Lower lobe of right lung (tissue), 2 donors: ENCODE data around the gene SBNO1. TPM values are rescaled to one million over a fixed set of nuclear protein-coding genes. Genes with fewer than 3 reads are reported as not detected.
"Not testable (repeated sequence)": the region's sequence is repeated elsewhere in the genome, so short reads cannot be mapped to it uniquely, and the experiment has no call there.

Experiments used
- ATAC-seq, 2 donors: fragments of 200-7000 bp; cut with Tn5 transposase; one replicate each; pipeline ENCODE4 v1.9.1; 2020 to 2022; ENCODE audit warnings: mild to moderate bottlenecking in 2 of 2, moderate library complexity in 2 of 2
- DNase-seq: peaks from one replicate; pipeline ENCODE4 v3.0.0-alpha.2; 2020
- H3K27ac ChIP-seq: fragments of 200-600 bp; one replicate; pipeline ENCODE4 v1.8.0; 2022
- H3K27me3 ChIP-seq: fragments of 200-600 bp; one replicate; pipeline ENCODE4 v1.8.0; 2022; ENCODE audit warnings: low read depth
- H3K36me3 ChIP-seq: fragments of 200-600 bp; one replicate; pipeline ENCODE4 v1.8.0; 2022; ENCODE audit warnings: mild to moderate bottlenecking
- H3K4me1 ChIP-seq: fragments of 200-600 bp; one replicate; pipeline ENCODE4 v1.8.0; 2022
- H3K4me3 ChIP-seq: fragments of 200-600 bp; one replicate; pipeline ENCODE4 v1.8.0; 2022; ENCODE audit warnings: mild to moderate bottlenecking
- H3K9me3 ChIP-seq: fragments of 200-600 bp; one replicate; pipeline ENCODE4 v1.8.0; 2022
- intact Hi-C: fragments of 100-400 bp; cut with DNase I; formaldehyde crosslinking; loops from one replicate; pipeline ENCODE4 v1.11.0; 2022
- total RNA-seq: library from RNA; stranded (reverse); fragmentation: NEBNext Ultra II Directional; extraction: Animal tissue kit (Norgen Biotek cat#: 25700); gene quantifications from one replicate; pipeline ENCODE4 v1.2.1, GENCODE V29; 2021
- TF ChIP-seq, protein P1 (sequence below): fragments of 200-600 bp; IDR thresholded peaks from one replicate; pipeline ENCODE4 v1.8.0; 2022; ENCODE audit warnings: antibody characterized with exemption, mild to moderate bottlenecking
- donor health status: DM: no; HTN: yes; CAD: no; lungs with severe emphysema.

SBNO1 gene
- total RNA-seq, 1 donor from 2014 or later, result 28.2 TPM

DNA sequence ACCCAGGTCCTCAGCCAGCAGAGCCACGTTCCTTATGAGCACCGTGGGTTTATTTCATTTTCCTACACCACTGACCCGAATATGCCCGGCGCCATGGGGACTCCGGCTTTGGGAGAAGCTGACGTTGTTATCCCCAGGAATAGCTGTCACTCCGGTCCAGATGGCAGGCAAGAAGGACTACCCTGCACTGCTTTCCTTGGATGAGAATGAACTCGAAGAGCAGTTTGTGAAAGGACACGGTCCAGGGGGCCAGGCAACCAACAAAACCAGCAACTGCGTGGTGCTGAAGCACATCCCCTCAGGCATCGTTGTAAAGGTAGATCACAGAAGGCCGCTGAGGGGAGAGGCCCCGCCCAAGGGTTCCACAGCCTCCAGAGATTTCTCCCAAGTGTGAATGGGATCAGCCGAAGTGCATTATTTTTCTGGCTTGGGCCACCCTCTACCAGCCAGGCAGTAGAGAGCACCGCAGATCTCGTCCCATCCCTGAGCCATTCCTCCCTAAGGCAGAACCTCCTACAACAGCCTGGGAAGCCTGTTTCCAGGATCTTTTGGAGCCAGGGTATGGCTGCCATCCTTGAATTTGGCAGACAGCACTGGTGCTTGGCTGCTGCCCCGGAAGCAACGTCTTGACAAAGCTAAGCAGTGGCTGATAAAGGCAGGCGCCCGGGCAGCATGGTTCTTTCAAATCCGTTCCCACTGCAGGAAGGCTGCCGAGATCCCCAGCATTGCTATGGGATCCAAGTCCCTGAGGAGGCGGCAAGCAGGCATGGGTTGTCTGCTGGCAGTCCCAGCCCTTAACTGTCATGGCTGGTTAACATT is 110.8 kb downstream of the SBNO1 start:
- Histone ChIP-seq H3K27ac (no peak overlapping the region), H3K4me1 (peaks cover 16% of the 10 kb centered on the region), H3K4me3 (no peak overlapping the region), H3K9me3 (no peaks in the 10 kb centered on the region), H3K36me3 (peaks cover 64% of the 10 kb centered on the region), H3K27me3 (no peaks in the 10 kb centered on the region)
- TF ChIP-seq, protein P1, sequence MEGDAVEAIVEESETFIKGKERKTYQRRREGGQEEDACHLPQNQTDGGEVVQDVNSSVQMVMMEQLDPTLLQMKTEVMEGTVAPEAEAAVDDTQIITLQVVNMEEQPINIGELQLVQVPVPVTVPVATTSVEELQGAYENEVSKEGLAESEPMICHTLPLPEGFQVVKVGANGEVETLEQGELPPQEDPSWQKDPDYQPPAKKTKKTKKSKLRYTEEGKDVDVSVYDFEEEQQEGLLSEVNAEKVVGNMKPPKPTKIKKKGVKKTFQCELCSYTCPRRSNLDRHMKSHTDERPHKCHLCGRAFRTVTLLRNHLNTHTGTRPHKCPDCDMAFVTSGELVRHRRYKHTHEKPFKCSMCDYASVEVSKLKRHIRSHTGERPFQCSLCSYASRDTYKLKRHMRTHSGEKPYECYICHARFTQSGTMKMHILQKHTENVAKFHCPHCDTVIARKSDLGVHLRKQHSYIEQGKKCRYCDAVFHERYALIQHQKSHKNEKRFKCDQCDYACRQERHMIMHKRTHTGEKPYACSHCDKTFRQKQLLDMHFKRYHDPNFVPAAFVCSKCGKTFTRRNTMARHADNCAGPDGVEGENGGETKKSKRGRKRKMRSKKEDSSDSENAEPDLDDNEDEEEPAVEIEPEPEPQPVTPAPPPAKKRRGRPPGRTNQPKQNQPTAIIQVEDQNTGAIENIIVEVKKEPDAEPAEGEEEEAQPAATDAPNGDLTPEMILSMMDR, result no peak
- DNase-seq (no peak), ATAC-seq (no peak)
- intact Hi-C loops, result no loop called here

DNA sequence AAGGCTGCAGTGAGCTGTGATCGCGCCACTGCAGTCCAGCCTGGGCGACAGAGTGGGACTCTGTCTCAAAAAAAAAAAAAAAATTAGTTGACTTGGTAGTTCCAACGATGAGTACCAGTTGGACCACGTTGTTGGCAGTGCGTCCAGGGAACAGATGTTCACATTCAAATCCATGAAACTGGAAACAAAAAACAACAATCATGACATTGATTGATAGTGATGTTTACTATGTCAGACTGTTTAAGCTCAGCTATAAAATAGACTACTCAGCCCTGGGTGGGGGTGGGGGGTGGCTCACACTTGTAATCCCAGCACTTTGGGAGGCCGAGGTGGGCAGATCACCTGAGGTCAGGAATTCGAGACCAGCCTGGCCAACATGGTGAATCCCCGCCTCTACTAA is 112.3 kb downstream of the SBNO1 start:
- DNase-seq, intact Hi-C loops, H3K9me3 ChIP-seq, H3K4me3 ChIP-seq, ATAC-seq, H3K27me3 ChIP-seq, H3K27ac ChIP-seq: not testable (repeated sequence)
- H3K36me3 ChIP-seq, result peaks cover 49% of the 10 kb centered on the region
- peaks cover 16% of the 10 kb centered on the region for H3K4me1 ChIP-seq

DNA sequence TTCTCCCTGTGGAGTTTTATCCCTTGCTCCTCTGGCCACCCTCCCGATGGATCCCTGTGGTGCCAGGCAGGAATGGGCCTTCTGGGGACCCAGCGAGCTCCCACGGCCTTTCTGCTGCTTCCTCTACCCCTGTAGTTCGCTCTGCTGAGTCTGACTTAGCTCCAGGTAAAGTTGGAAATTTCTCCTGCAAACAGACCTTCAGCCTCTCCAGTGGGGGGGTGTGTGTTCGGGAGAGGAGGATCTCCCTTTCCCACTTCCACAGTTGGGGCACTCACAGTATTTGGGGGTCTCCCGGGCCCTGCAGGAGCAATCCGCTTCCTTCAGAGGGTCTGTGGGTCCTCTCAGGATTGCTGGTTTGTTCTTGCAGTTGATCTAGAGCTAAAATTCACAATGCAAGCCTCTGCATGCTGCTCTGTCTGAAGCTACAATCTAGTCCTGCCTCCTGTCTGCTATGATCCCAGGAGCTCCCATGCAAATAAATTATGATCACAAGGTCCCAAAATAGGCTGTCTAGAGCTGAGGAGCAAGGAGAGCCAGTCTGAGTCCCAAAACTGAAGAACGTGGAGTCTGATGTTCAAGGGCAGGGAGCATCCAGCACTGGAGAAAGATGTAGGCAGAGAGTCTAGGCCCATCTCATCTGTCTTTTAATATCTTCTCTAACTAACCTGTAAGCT is 113.1 kb downstream of the SBNO1 start:
- peaks cover 16% of the 10 kb centered on the region for H3K4me1 ChIP-seq
- ATAC-seq (no peak), DNase-seq (no peak)
- peaks cover 40% of the 10 kb centered on the region for H3K36me3 ChIP-seq
- H3K9me3 ChIP-seq, result no peaks in the 10 kb centered on the region
- intact Hi-C loops, result no loop called here
- peak overlapping the region; percentile 68 for H3K27ac ChIP-seq
- TF ChIP-seq, protein P1, result no peak
- H3K27me3 ChIP-seq, result no peaks in the 10 kb centered on the region
- no peak overlapping the region for H3K4me3 ChIP-seq

DNA sequence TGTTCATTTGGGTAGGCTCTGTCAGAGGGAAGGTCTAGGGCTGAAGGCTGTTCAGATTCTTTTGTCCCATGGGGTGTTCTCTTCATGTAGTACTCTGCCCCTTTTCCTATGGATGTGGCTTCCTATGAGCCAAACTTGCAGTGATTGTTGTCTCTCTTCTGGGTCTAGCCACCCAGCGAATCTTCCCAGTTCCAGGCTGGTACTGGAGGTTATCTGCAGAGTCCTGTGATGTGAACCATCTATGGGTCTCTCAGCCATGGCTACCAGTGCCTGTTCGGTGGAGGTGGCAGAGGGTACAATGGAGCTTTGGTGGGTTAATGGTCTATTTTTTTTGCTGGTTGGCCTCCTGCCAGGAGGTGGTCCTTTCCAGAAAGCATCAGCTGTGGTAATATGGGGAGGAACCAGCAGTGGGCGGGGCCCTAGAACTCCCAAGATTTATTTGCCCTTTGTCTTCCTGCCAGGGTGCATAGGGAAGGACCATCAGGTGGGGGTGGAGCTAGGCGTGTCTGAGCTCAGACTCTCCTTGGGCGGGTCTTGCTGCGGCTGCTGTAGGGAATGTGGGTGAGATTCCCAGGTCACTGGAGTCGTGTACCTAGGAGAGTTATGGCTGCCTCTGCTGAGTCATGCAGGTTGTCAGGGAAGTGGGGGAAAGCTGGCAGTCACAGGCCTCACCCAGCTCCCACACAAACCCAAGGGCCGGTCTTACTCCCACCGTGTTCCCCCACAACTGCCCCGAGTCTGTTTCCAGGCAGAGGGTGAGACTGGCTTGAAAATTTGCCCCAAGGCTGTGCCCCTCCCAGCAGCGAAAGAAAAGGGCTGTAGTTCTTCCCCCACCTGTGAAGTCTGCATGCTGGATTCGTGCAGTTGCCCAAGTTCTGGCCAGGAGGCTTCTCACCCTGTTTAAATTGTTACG is 113.9 kb downstream of the SBNO1 start:
- Histone ChIP-seq H3K27ac (peak overlapping the region; percentile 68), H3K36me3 (peaks cover 32% of the 10 kb centered on the region), H3K9me3 (no peaks in the 10 kb centered on the region), H3K27me3 (no peaks in the 10 kb centered on the region), H3K4me1 (peaks cover 16% of the 10 kb centered on the region), H3K4me3 (no peak overlapping the region)
- TF ChIP-seq, protein P1, result no peak
- DNase-seq, result peak; percentile 83
- ATAC-seq, result peak; percentile 80 to 82
- intact Hi-C loops, result no loop called here

DNA sequence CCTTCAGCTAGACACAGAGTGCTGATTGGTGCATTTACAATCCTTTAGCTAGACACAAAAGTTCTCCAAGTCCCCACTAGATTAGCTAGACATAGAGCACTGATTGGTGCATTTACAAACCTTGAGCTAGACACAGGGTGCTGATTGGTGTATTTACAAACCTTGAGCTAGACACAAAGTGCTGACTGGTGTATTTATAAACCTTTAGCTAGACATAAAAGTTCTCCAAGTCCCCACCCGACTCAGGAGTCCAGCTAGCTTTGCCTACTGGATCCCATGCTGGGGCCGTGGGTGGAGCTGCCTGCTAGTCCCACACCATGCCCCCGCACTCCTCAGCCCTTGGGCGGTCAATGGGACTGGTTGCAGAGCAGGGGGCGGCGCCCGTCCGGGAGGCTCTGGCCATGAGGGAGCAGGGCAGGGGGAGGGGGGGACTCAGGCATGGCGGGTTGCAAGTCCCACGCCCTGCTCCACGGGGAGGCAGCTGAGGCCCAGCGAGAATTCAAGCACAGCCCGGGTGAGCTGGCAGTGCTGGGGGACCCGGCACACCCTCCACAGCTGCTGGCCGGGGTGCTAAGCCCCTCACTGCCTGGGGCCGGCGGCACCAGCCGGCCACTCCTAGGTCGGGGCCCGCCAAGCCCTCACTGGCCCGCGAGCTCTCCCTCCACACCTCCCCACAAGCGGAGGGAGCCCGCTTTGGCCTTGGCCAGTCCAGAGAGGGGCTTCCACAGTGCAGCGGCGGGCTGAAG is 115.5 kb downstream of the SBNO1 start:
- Histone ChIP-seq H3K36me3 (peaks cover 17% of the 10 kb centered on the region), H3K4me1 (peaks cover 16% of the 10 kb centered on the region)
- not testable (repeated sequence) for H3K9me3 ChIP-seq, H3K27ac ChIP-seq, DNase-seq, H3K27me3 ChIP-seq, H3K4me3 ChIP-seq
- intact Hi-C loops, result loop anchor here (10.0 kb wide), 1 partner anchor 214 kb away; no protein-coding TSS in a partner anchor
- ATAC-seq, result peak; percentile 7 to 42

DNA sequence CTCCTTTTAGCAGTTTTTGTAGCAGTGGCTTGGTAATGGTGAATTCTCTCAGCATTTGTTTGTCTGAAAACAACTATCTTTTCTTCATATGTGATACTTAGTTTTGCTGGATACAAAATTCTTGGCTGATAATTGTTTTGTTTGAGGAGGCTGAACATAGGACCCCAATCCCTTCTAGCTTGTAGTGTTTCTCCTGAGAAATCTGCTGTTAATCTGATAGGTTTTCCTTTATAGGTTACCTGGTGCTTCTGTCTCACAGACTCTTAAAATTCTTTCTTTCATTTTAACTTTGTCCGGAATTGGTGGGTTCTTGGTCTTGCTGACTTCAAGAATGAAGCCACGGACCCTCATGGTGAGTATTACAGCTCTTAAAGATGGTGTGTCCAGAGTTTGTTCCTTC is 116.5 kb downstream of the SBNO1 start:
- not testable (repeated sequence) for DNase-seq, H3K9me3 ChIP-seq, H3K27ac ChIP-seq, H3K36me3 ChIP-seq, H3K27me3 ChIP-seq, H3K4me3 ChIP-seq, ATAC-seq
- peaks cover 16% of the 10 kb centered on the region for H3K4me1 ChIP-seq
- intact Hi-C loops, result loop anchor here (10.0 kb wide), 1 partner anchor 213 kb away; no protein-coding TSS in a partner anchor
